GM18907 (cell line): Measurements from ENCODE around the gene SLCO3A1.

Experiments used
- ATAC-seq: cut with Tn5 transposase; IDR thresholded peaks from one replicate; pipeline ENCODE4 v1.9.1; 2021; ENCODE audit warnings: mild to moderate bottlenecking, moderate library complexity; ENCODE audit not compliant: unreplicated experiment

Gene SLCO3A1

GRCh38 chr15:91936927-91937326 is 83.4 kb downstream of the SLCO3A1 start:
- ATAC-seq: no peak

- no peak for ATAC-seq
Measured at GRCh38 chr15:91938136-91938535, 84.6 kb downstream of the SLCO3A1 start.

- no peak for ATAC-seq
Measured at GRCh38 chr15:91939403-91939831, 85.9 kb downstream of the SLCO3A1 start.

- ATAC-seq: peak; percentile 44
Measured at GRCh38 chr15:91940496-91941381, 87.2 kb downstream of the SLCO3A1 start.

- ATAC-seq: no peak
Measured at GRCh38 chr15:91941871-91942658, 88.6 kb downstream of the SLCO3A1 start.

- peak; percentile 73 for ATAC-seq
Measured at GRCh38 chr15:91942720-91943394, 89.3 kb downstream of the SLCO3A1 start.

- ATAC-seq: no peak
Measured at GRCh38 chr15:91944331-91944730, 90.8 kb downstream of the SLCO3A1 start.

GRCh38 chr15:91945385-91945784 is 91.9 kb downstream of the SLCO3A1 start:
- no peak for ATAC-seq

GRCh38 chr15:91946075-91946474 is 92.6 kb downstream of the SLCO3A1 start:
- ATAC-seq: no peak

GRCh38 chr15:91946581-91947292 is 93.2 kb downstream of the SLCO3A1 start:
- ATAC-seq: no peak

- ATAC-seq: no peak
Measured at GRCh38 chr15:91947293-91947679, 93.8 kb downstream of the SLCO3A1 start.

- no peak for ATAC-seq
Measured at GRCh38 chr15:91947683-91948608, 94.4 kb downstream of the SLCO3A1 start.

GRCh38 chr15:91949361-91949760 is 95.9 kb downstream of the SLCO3A1 start:
- no peak for ATAC-seq

- ATAC-seq: no peak
Measured at GRCh38 chr15:91950054-91950453, 96.5 kb downstream of the SLCO3A1 start.

- no peak for ATAC-seq
Measured at GRCh38 chr15:91950631-91951329, 97.3 kb downstream of the SLCO3A1 start.

GRCh38 chr15:91952216-91952615 is 98.7 kb downstream of the SLCO3A1 start:
- no peak for ATAC-seq

GRCh38 chr15:91953432-91953831 is 99.9 kb downstream of the SLCO3A1 start:
- ATAC-seq: no peak

- no peak for ATAC-seq
Measured at GRCh38 chr15:91954292-91954691, 100.8 kb downstream of the SLCO3A1 start.
